BLaER1 (cell line): ENCODE results near the gene KIF17.

Experiments used
- H3K27ac ChIP-seq: shearing (Covaris generic); formaldehyde crosslinking; 2 replicates; pipeline ENCODE4 v1.8.1; 2022
- H3K27me3 ChIP-seq: shearing (Covaris generic); formaldehyde crosslinking; 2 replicates; pipeline ENCODE4 v1.8.1; 2022
- H3K36me3 ChIP-seq: shearing (Covaris generic); formaldehyde crosslinking; 2 replicates; pipeline ENCODE4 v1.8.1; 2022
- H3K4me1 ChIP-seq: shearing (Covaris generic); formaldehyde crosslinking; 2 replicates; pipeline ENCODE4 v1.8.1; 2022
- H3K4me2 ChIP-seq: shearing (Covaris generic); formaldehyde crosslinking; 2 replicates; pipeline ENCODE4 v1.8.1; 2022
- H3K4me3 ChIP-seq: shearing (Covaris generic); formaldehyde crosslinking; 2 replicates; pipeline ENCODE4 v1.8.1; 2022
- H3K9ac ChIP-seq: shearing (Covaris generic); formaldehyde crosslinking; 2 replicates; pipeline ENCODE4 v1.8.1; 2022
- H3K9me3 ChIP-seq: shearing (Covaris generic); formaldehyde crosslinking; 2 replicates; pipeline ENCODE4 v1.8.1; 2022
- H4K20me1 ChIP-seq: shearing (Covaris generic); formaldehyde crosslinking; 2 replicates; pipeline ENCODE4 v1.8.1; 2022
- Cebpa-rat ChIP-seq: shearing (Covaris generic); IDR thresholded peaks from 2 replicates; pipeline ENCODE4 v1.8.1; 2022

KIF17 gene

GRCh38 chr1:20733360-20733975 lies 15.7 kb upstream of the KIF17 start:
- no peak for TF ChIP-seq Cebpa-rat
- H3K9ac ChIP-seq, result no peak overlapping the region; the same call in 1 of the 2 replicates
- peak overlapping the region; percentile 66; the same call in 1 of the 2 replicates for H3K4me3 ChIP-seq
- peaks cover 36% of the 10 kb centered on the region for H4K20me1 ChIP-seq
- peaks cover 46% of the 10 kb centered on the region for H3K27me3 ChIP-seq
- peaks cover 16% of the 10 kb centered on the region for H3K36me3 ChIP-seq
- H3K4me1 ChIP-seq, result peaks cover 15% of the 10 kb centered on the region
- H3K9me3 ChIP-seq, result no peaks in the 10 kb centered on the region
- H3K27ac ChIP-seq, result no peak overlapping the region
- peak overlapping the region; percentile 100 for H3K4me2 ChIP-seq

GRCh38 chr1:20732588-20733359 lies 15.0 kb upstream of the KIF17 start, which contains the start of gene SH2D5:
Gene SH2D5 (minus strand): TSS chr1:20732703. CDS start chr1:20728044, 4,659 bp downstream.
- Histone ChIP-seq H3K27me3 (peaks cover 51% of the 10 kb centered on the region), H3K27ac (no peak within 1 kb of the TSS)

GRCh38 chr1:20732071-20732587 lies 14.3 kb upstream of the KIF17 start:
- Histone ChIP-seq H3K4me1 (peaks cover 15% of the 10 kb centered on the region), H3K36me3 (peaks cover 4% of the 10 kb centered on the region), H3K9ac (0 out of 2 replicates have a peak overlapping the region, but pooled peaks have one; percentile 4), H3K4me2 (peak overlapping the region; percentile 100), H3K4me3 (peak overlapping the region; percentile 66), H4K20me1 (peaks cover 36% of the 10 kb centered on the region), H3K9me3 (no peaks in the 10 kb centered on the region), H3K27me3 (peaks cover 51% of the 10 kb centered on the region), H3K27ac (no peak overlapping the region)
- TF ChIP-seq Cebpa-rat, result no peak

More at GRCh38 chr1:20732588-20733359, 15.0 kb upstream of the KIF17 start, which contains the start of gene SH2D5:
- Histone ChIP-seq H3K4me1 (peaks cover 15% of the 10 kb centered on the region), H3K9ac (peak within 1 kb of the TSS; percentile 32; the same call in 1 of the 2 replicates), H3K36me3 (peaks cover 10% of the 10 kb centered on the region), H3K9me3 (no peaks in the 10 kb centered on the region), H4K20me1 (peaks cover 36% of the 10 kb centered on the region), H3K4me2 (peak within 1 kb of the TSS; percentile 100), H3K4me3 (peak within 1 kb of the TSS; percentile 66)
- no peak for TF ChIP-seq Cebpa-rat

- Histone ChIP-seq H3K4me3 (peak overlapping the region; percentile 66), H3K27me3 (peaks cover 51% of the 10 kb centered on the region), H4K20me1 (peaks cover 36% of the 10 kb centered on the region), H3K4me1 (peaks cover 15% of the 10 kb centered on the region), H3K4me2 (peak overlapping the region; percentile 100), H3K36me3 (no peaks in the 10 kb centered on the region), H3K9me3 (no peaks in the 10 kb centered on the region), H3K9ac (0 out of 2 replicates have a peak overlapping the region, but pooled peaks have one; percentile 4), H3K27ac (no peak overlapping the region)
- no peak for TF ChIP-seq Cebpa-rat
Observed at GRCh38 chr1:20731057-20731991, 13.5 kb upstream of the KIF17 start.

GRCh38 chr1:20730690-20731056 lies 12.9 kb upstream of the KIF17 start:
- peaks cover 51% of the 10 kb centered on the region for H3K27me3 ChIP-seq

GRCh38 chr1:20729990-20730689 lies 12.3 kb upstream of the KIF17 start:
- Histone ChIP-seq H3K4me1 (peaks cover 15% of the 10 kb centered on the region), H3K4me3 (no peak overlapping the region), H4K20me1 (peaks cover 36% of the 10 kb centered on the region), H3K9me3 (no peaks in the 10 kb centered on the region), H3K27me3 (peaks cover 51% of the 10 kb centered on the region), H3K27ac (no peak overlapping the region), H3K4me2 (peak overlapping the region; percentile 26; the same call in 1 of the 2 replicates), H3K9ac (no peak overlapping the region), H3K36me3 (no peaks in the 10 kb centered on the region)
- TF ChIP-seq Cebpa-rat, result no peak

More at GRCh38 chr1:20730690-20731056, 12.9 kb upstream of the KIF17 start:
- TF ChIP-seq Cebpa-rat, result no peak
- H3K4me1 ChIP-seq, result peaks cover 15% of the 10 kb centered on the region
- H3K4me3 ChIP-seq, result no peak overlapping the region
- H4K20me1 ChIP-seq, result peaks cover 36% of the 10 kb centered on the region
- no peak overlapping the region for H3K9ac ChIP-seq
- H3K27ac ChIP-seq, result no peak overlapping the region
- H3K4me2 ChIP-seq, result peak overlapping the region; percentile 26; the same call in 1 of the 2 replicates
- H3K9me3 ChIP-seq, result no peaks in the 10 kb centered on the region
- H3K36me3 ChIP-seq, result no peaks in the 10 kb centered on the region

GRCh38 chr1:20729155-20729931 lies 11.5 kb upstream of the KIF17 start:
- Histone ChIP-seq H3K9me3 (no peaks in the 10 kb centered on the region), H3K9ac (no peak overlapping the region), H4K20me1 (peaks cover 36% of the 10 kb centered on the region), H3K4me1 (peaks cover 15% of the 10 kb centered on the region), H3K4me3 (no peak overlapping the region), H3K27ac (no peak overlapping the region), H3K36me3 (no peaks in the 10 kb centered on the region), H3K27me3 (peaks cover 51% of the 10 kb centered on the region), H3K4me2 (0 out of 2 replicates have a peak overlapping the region, but pooled peaks have one; percentile 26)
- no peak for TF ChIP-seq Cebpa-rat

GRCh38 chr1:20728371-20729154 lies 10.8 kb upstream of the KIF17 start:
- no peaks in the 10 kb centered on the region for H3K9me3 ChIP-seq
- no peak overlapping the region for H3K27ac ChIP-seq
- no peak for TF ChIP-seq Cebpa-rat
- no peak overlapping the region for H3K4me3 ChIP-seq
- no peaks in the 10 kb centered on the region for H3K36me3 ChIP-seq
- H3K9ac ChIP-seq, result no peak overlapping the region
- H3K4me2 ChIP-seq, result no peak overlapping the region
- H3K4me1 ChIP-seq, result peaks cover 15% of the 10 kb centered on the region
- H4K20me1 ChIP-seq, result peaks cover 36% of the 10 kb centered on the region
- H3K27me3 ChIP-seq, result peaks cover 51% of the 10 kb centered on the region
